Measurements from ENCODE around the gene DNAJB9.
"Not testable (repeated sequence)": the region's sequence is repeated elsewhere in the genome, so short reads cannot be mapped to it uniquely, and the experiment has no call there.

The DNAJB9 gene

DNA sequence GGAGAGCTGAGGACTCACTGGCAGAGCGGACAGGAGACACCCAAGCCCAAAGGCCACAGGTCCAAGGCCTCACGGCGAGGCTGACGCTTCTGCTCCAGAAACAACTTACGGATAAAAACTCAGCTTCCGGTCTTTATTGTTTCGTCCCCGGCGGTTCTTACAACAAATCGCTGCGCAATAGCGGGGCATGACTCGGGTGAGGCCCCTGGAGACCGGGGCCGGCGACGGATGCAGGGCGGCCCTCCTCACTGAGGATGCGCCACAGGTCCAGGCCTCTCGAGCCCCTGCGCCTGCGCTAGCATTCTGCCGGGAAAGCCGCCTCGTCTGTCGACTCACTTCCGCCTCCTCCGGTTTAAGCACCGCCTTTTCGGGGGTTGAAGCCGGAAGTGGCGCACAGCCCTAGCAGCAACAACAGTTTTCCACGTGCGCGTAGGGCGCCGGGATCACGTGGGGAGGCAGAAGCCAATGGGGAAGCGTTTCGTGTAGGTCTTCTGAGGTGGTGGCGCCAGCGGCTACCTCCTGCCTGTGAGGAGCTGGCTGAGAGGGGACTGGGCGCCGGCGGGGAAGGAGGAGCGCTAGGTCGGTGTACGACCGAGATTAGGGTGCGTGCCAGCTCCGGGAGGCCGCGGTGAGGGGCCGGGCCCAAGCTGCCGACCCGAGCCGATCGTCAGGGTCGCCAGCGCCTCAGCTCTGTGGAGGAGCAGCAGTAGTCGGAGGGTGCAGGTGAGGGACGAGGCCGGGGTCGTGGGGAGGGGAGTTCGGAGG, at the start of gene DNAJB9, which contains the start of gene THAP5:
Gene DNAJB9 (plus strand): TSS at position 494 of the 765 bp plus-strand sequence. CDS start 1,853 bp downstream, outside the sequence.
Gene THAP5 (minus strand): TSS at position 326 of the 765 bp plus-strand sequence. CDS start 137 bp downstream, at position 189.
- peak; percentile 99 for DNase-seq (ENCODE audit: low read depth)

DNA sequence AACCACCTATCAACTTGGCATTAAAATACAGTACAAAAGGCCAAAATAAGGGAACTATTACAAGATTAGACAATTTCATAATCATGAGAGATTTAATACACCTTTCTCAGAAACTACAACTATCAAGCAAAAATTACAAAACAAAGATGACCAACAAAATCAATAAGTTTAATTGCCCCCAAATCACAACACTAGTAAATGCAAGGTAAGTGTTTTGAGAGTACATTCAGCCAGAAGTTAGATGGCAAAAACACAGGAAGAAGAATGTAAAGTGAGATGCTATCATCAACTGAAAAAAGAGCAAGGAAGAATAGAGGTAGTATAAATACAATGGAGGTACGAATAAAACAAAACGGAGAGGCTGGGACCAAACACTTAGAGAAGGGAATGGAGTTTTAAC, 46.9 kb upstream of the DNAJB9 start:
- DNase-seq (ENCODE audit: low read depth) = no peak

DNA sequence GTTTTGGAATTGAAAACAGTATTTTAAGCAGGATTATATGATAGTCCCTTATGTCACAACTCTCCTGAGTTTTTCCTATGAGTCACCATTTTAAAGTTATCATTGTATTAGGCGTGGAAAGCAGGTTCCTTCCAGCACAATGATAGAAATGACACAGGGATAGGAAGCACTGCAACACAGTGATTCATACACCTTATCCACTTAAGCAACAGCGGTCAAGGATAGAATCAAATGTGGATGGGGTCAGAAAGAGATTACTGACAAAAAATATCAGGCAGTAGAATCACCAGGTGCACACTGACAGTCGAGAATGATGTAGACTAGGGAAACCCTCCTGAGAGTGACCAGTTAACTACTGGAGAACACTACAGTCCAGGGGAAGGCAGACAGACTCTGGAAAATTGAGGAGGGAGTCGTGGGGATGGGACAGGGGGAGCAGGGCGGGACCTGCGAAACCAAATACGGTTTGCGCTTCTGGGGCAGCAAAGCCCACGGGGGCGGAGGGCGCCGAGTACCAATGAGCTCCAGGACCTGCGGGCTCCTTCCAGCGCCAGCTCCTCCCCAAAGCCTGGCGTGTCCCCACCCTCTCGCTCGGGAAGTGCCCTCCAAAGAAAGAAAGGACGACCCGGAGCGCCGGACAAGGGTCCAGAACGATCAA, 44.2 kb upstream of the DNAJB9 start:
- peak; percentile 80 for DNase-seq (ENCODE audit: low read depth)

DNA sequence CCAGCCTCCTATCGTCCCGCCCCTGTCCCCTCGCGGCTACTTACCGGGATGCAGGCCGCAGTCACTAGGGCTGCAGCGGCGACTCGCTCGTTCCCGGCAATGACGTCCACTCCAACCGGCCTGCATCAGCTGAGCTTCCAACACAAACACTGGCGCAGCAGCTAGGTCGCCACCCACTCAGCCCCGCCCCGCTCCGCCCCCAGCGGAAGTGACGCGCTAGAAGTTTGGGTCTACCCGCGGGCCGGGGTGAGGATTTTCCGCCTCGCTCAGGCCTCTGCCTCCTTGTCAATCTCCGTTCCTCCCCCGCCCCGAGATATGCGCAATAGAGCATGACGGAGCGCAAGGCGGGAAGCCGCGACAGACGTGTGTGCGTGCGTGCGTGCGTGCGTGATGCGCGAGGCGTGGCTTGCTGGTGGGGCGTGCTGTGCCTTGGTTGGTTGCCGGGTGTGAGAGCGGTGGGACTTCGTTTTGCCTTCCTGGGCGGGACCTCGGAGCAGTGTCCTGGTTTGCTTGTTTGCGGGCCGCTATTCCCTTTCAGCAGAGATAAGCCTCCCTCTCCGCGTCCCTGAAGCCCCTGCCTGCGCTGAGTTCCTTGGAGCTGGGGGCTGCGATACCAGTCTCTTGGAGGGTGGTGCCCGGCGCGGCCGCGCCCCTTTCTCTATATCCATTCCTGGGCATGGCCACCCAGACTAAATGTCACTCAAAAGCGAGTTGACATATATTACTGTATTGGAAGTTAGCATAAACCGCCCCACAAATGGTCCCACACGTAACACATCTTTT, 43.5 kb upstream of the DNAJB9 start, which contains the start of gene PNPLA8:
Gene PNPLA8 (minus strand): TSS at position 151 of the 783 bp plus-strand sequence. CDS start 10,644 bp downstream, outside the sequence.
- DNase-seq (ENCODE audit: low read depth) = peak; percentile 99

DNA sequence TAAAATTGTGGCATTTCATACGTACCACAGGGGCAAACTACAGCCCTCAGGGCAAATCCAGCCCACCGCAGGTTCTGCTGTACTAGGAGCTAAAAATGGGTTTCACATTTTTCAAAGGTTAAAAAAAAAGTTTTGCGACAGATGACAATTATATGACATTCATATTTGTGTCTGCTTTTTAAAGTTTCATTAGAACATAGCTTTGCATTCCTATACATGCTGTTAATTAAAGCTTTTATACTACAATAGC, 43.0 kb upstream of the DNAJB9 start:
- DNase-seq (ENCODE audit: low read depth) = no peak

DNA sequence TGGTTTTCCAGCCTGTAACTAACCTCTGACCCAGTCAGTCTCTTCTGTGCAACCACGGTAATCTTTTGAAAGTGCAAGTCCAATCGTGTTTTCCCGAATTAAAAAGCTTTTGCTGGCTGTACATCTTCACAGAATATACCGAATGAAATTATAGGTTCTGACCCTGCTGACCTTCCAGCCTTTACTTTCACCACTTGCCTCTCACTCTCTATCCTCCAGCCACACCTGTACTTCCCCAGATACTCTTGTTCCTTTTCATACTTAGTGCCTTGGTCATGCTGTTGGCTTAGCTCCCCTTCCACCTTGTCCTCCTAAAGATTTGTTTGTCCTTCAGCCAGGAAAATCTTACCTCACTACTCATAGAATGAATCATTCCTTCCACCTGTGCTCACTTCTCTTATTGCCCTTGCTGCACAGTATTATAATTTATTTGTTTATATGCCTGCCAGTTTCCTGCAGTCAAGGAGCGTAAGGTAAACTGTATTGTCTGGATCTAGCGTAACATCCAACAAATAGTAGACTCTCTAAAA, 41.4 kb upstream of the DNAJB9 start:
- DNase-seq (ENCODE audit: low read depth) = no peak

DNA sequence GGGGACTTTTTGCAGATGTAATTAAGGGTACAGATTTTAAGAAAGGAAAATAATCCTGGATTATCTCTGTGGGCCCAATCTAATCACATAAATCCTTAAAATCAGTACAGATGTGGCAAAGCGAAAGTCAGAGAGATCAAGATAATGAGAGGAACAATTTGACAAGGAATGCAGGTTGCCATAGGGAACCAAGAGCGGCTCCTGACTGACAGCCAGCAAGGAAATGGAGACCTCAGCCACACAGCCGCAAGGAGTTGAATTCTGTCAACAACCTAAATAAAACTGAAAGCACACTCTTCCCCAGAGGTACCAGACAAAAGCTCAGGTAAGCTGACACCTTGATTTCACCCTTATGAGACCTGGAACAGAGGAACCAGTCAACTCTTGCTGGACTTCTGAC, 40.3 kb upstream of the DNAJB9 start:
- no peak for DNase-seq (ENCODE audit: low read depth)

DNA sequence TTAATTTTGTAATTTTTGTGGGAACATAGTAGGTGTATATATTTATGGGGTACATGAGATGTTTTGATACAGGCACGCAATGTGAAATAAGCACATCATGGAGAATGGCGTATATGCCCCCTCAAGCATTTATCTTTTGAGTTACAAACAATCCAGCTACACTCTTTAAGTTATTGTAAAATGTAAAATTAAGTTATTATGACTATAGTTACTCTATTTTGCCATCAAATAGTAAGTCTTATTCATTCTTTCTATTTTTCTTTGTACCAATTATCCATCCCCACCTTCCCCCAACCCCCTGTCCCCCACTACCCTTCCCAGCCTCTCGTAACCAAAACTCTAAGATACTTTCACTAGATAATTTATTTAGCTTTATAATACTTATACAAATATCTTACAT, 36.0 kb upstream of the DNAJB9 start:
- DNase-seq (ENCODE audit: low read depth) = no peak

DNA sequence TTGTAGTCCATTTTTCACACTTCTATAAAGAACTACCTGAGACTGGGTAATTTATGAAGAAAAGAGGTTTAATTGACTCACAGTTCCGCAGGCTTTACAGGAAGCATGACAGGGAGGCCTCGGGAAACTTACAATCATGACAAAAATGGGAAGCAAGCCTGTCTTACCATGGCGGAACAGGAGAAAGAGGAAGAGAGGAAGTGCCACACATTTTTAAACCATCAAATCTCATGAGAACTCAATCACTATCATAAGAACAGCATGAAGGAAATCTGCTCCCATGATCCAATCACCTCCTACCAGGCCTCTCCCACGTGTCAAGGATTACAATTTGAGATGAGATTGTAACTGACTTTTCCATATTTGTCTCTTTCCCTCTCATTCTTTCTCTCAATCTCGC, 34.4 kb upstream of the DNAJB9 start:
- no peak for DNase-seq (ENCODE audit: low read depth)

DNA sequence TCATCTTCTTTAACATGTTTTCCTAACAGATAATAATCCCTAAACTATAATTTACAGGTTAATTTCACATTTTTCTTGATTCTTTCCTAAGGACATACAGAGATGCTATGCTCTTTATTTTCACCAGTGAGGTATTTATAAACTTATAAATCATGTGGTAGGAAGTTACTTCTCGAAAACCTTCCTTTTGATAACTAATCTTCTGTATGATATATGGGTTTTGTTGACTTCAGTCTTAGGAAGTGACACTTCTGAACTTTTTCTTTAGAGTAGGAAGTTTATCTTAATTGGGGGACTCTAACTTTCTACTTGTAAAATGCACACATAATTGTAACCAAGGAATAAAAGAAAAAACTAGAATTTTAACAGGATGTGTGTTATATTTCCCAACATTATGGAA, 33.9 kb upstream of the DNAJB9 start:
- DNase-seq (ENCODE audit: low read depth) = no peak

DNA sequence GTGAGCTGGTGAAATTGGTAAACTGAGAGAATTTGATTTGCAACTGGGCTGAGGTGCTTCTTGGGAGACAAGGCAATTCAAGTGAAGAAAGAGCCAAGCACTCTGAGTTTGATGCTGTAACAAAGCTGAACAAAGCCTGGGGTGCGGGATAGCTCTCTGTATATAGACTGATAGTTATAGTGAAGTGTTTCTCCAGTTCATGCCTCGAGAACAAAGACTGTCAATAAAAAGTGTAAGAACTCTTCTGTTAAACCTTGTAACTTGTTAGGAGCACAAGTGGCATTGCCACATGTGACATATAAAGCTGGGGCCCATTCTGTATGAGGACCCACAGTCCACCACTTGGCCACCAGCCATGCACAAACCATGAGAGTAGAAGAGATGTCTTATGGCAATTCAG, 32.4 kb upstream of the DNAJB9 start:
- DNase-seq (ENCODE audit: low read depth) = no peak

DNA sequence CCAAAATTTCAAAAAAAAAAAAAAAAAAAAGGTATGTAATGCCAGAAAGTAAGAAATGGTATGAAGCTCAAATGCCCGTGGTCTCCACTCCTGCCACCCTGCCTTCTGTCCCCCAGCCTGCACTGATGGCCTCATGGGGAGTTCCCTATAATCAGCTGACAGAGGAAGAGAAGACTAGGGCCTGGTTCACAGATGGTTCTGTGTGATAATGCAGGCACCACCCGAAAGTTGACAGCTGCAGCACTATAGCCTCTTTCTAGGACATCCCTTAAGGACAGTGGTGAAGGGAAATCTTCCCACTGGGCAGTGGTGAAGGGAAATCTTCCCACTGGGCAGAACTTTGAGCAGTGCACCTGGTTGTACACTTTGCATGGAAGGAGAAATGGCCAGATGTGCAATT, 31.4 kb upstream of the DNAJB9 start:
- not testable (repeated sequence) for DNase-seq (ENCODE audit: low read depth)

DNA sequence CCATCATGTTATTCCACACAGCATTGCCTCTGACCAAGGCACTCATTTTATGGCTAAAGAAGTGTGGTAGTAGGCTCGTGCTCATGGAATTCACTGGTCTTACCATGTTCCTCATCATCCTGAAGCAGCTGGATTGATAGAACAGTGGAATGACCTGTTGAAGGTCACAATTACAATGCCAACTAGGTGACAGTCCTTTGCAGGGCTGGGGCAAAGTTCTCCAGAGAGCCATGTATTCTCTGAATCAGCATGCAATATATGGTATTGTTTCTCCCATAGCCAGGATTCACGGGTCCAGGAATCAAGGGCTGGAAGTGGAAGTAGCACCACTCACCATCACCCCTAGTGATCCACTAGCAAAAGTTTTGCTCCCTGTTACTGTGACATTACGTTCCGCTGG, 31.0 kb upstream of the DNAJB9 start:
- not testable (repeated sequence) for DNase-seq (ENCODE audit: low read depth)

DNA sequence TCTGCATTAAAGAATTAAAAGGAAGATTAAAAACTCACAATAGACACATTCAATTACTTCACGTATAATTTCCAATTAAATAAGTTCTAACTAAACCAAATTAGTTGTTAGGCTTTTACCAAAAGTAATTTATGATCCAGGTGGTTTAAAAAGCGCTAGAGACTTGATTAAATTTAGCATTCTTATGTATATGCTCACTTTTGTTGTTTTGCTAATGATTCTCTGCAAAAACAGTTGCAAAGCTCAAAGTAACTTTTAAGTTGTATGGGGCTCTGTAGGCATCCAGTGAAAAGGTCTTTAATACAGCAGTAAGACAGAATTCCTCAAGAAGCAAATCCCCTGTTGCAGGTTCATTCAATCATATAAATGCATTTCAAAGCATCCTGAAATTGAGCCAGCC, 28.2 kb upstream of the DNAJB9 start:
- DNase-seq (ENCODE audit: low read depth) = no peak

DNA sequence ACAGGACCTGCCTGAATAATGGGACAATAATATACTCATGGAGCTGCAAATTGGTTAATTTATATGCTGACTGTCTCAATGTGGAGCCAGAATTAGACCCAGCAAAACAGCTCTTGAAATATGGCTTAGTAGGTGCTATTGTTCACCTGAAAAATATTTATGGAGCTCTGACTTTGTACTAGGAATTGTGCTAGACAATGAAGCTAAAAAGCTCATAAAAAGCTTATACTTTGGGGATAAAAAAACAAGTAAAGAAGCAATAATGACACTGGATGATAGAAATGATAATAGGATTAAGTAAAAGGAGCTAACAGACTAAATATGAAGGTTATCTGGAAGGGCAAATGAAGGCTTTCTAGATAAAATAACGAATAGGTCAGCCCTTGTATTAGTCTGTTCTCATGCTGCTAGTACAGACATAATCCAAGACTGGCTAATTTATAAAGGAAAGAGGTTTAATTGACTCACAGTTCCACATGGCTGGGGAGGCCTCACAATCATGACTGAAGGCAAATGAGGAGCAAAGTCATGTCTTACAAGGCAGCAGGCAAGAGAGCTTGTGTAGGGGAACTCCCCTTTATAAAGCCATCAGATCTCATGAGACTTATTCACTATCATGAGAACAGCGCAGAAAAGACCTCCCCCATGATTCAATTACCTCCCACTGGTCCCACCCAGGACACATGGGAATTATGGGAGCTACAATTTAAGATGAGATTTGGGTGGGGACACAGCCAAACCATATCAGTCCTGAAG, 21.4 kb upstream of the DNAJB9 start:
- not testable (repeated sequence) for DNase-seq (ENCODE audit: low read depth)

DNA sequence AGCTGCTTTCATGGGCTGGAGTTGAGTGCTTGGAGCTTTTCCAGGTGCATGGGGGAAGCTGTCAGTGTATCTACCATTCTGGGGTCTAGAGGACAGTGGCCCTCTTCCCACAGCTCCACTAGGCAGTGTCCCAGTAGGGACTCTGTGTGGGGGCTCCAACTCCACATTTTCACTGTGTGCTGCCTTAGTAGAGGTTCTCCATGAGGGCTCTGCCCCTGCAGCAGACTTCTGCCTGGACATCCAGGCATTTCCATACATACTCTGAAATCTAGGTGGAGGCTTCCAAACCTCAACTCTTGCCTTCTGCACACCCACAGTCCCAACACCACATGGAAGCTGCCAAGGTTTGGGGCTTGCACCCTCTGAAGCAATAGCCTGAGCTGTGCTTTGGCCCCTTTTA, 13.0 kb upstream of the DNAJB9 start:
- not testable (repeated sequence) for DNase-seq (ENCODE audit: low read depth)

DNA sequence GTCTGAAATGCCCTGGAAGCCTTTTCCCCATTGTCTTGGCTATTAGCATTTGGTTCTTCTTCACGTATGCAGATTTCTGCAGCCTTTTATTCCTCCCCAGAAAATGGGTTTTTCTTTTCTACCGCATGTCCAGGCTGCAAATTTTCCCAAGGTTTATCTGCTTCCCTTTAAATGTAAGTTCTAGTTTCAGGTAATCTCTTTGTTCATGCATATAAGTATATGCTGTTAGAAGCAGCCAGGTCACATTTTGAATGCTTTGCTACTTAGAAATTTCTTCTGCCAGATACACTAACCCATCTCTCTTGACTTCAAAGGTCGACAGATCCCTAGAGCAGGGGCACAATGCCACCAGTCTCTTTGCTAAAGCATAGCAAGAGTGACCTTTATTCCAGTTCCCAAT, 12.5 kb upstream of the DNAJB9 start:
- no peak for DNase-seq (ENCODE audit: low read depth)

DNA sequence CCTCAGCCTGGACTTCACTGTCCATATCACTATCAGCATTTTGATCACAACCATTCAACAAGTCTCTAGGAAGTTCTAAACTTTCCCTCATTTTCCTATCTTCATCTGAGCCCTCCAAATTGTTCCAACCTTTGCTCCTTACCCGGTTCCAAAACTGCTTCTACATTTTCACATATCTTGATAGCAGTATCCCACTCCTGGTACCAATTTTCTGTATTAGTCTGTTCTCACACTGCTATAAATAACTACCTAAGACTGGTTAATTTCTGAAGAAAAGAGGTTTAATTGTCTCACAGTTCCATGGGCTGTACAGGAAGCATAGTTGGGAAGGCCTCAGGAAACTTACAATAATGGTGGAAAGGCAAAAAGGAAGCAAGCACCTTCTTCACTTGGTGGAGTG, 12.1 kb upstream of the DNAJB9 start:
- DNase-seq (ENCODE audit: low read depth) = no peak

DNA sequence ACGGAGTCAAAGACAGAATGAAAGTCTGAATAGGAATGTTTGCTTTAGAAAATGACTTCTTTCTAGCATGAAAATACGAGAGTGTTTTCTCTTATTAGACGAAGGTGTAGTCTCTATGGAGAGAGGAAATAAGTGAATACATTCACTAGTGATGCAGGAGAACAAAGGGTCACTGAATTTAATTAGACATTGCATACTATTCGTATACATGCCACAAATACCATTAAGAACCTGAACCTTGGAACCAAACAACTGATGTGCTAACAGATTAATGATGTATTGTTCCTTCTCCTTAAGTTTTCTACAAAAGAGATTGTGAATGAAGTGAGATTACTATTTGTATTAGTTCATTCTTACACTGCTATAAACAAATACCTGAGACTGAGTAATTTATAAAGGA, 10.4 kb upstream of the DNAJB9 start:
- no peak for DNase-seq (ENCODE audit: low read depth)

DNA sequence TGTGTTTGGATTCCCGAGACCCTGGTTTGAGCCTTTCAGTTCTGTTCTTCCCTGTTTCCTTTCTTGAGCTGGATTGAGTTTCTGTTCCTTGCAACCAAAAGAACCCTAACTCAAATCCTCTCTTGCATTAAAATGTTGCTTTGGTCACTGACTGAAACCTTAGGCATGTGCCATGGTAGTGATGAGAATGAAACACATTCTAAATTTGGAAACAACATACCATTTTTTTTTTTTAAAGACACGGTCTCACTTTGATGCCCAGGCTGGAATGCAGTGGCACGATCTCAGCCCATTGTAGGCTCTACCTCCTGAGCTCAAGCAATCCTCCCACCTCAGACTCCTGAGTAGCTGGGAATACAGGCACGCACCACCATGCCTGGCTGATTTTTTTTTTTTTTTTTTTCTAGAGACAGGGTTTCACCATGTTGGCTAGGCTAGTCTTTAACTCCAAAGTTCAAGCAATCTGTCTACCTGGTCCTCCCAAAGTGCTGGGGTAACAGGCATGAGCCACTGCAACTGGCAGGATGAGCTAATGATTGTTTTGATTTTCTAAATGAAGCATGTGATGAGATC, 8.5 kb upstream of the DNAJB9 start:
- no peak for DNase-seq (ENCODE audit: low read depth)

DNA sequence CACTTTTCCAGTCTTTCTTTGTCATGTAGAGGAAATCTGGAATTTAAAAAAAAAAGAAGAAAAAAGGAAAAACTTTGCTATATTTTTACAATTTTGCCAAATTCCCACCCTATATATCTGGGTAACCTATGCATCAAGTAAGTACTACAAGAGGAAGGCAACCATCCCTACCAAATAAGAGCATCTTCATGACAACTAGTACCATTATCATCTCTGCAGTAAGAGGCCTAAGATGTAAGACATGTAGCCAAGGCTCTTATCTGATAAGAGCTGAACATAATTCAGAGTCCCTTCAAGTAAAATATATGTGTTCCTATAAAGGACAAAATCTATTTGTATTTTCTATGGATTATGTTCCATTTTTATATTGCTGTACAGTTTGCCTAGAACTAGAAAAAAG, 3.7 kb upstream of the DNAJB9 start:
- no peak for DNase-seq (ENCODE audit: low read depth)
